ENCODE measurements around the gene EPB41.
"Not testable (repeated sequence)": the region's sequence is repeated elsewhere in the genome, so short reads cannot be mapped to it uniquely, and the experiment has no call there.

- TF ChIP-seq CTCF (IDR thresholded peaks at IDR 0.05); YY1 (IDR thresholded peaks at IDR 0.05; ENCODE audit: low read depth); MXI1 (IDR thresholded peaks at IDR 0.05; ENCODE audit: low read depth, low read length); EP300 (IDR thresholded peaks at IDR 0.05; ENCODE audit: borderline replicate concordance in 1 of 2, low read depth in 1 of 2, low read length in 1 of 2); TAF1 (IDR thresholded peaks at IDR 0.05; ENCODE audit: borderline replicate concordance, low read depth, low read length); POLR2AphosphoS5 (IDR thresholded peaks at IDR 0.05; ENCODE audit: low read depth, low read length): not testable (repeated sequence)
- TF ChIP-seq, protein P1, sequence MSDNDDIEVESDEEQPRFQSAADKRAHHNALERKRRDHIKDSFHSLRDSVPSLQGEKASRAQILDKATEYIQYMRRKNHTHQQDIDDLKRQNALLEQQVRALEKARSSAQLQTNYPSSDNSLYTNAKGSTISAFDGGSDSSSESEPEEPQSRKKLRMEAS (IDR thresholded peaks at IDR 0.05; ENCODE audit: low read depth): not testable (repeated sequence)
Measured at GRCh38 chr1:29108041-29108440, 193.7 kb downstream of the EPB41 start.

Data from SK-N-SH (cell line).